Esophagus squamous epithelium (tissue), 4 donors: ENCODE measurements around the gene DERL3.

Experiments used
- POLR2A ChIP-seq, 4 donors: fragments of 450-650 bp; IDR thresholded peaks; one replicate each; pipeline ENCODE4 v1.6.1; 2017; ENCODE audit warnings: antibody characterized with exemption in 4 of 4, mild to moderate bottlenecking in 4 of 4, moderate library complexity in 3 of 4
- TF ChIP-seq, protein P1 (sequence below), 6 experiments: fragments of 450-650 bp in 4 of 6; fragments of 200-600 bp in 2 of 6; sonication (generic) in 2 of 6; IDR thresholded peaks; one replicate each; pipeline ENCODE4 v1.5.1; 2016 to 2019; ENCODE audit warnings: antibody characterized with exemption in 6 of 6, mild to moderate bottlenecking in 4 of 6, moderate library complexity in 4 of 6

DNA sequence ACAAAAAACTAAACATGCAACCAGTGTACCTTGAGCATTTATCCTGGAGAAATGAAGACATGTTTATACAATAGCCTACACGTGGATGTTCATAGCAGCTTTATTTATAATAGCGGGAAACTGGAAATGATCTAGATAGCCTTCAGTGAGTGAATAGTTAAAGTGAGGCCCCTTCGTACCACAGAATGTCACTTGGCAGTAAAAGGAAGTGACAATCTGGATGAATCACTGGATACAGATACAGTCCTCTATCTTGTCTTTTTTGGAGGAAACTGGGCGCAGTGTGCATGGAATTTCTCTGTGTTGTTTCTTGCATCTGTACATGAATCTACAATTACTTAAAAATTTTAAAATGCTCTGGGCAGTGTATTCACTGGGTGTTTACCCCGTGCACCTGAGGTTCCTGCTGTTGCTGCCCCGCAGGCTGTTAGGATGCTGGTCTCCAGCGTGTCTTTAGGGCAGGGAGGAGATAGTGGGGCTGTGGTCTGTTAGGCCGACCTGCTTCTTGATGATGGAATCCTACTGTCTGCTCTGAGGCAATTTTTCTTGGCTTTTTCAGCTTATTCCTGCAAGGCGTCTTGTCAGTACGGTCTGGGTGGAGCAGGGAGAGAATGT, 23.2 kb downstream of the DERL3 start:
- TF ChIP-seq, protein P1, sequence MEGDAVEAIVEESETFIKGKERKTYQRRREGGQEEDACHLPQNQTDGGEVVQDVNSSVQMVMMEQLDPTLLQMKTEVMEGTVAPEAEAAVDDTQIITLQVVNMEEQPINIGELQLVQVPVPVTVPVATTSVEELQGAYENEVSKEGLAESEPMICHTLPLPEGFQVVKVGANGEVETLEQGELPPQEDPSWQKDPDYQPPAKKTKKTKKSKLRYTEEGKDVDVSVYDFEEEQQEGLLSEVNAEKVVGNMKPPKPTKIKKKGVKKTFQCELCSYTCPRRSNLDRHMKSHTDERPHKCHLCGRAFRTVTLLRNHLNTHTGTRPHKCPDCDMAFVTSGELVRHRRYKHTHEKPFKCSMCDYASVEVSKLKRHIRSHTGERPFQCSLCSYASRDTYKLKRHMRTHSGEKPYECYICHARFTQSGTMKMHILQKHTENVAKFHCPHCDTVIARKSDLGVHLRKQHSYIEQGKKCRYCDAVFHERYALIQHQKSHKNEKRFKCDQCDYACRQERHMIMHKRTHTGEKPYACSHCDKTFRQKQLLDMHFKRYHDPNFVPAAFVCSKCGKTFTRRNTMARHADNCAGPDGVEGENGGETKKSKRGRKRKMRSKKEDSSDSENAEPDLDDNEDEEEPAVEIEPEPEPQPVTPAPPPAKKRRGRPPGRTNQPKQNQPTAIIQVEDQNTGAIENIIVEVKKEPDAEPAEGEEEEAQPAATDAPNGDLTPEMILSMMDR (IDR thresholded peaks at IDR 0.05), result no peak
- TF ChIP-seq POLR2A (IDR thresholded peaks at IDR 0.05), result no peak
